ENCODE measurements around the gene HOXA11.
A peak's percentile ranks its signal among the peaks of the same experiment; 100 is the strongest.

HOXA11 gene

GRCh38 chr7:27205325-27206280 lies 20.6 kb upstream of the HOXA11 start:
- DNase-seq, result no peak

GRCh38 chr7:27204851-27205322 lies 19.9 kb upstream of the HOXA11 start:
- peak; percentile 11 for DNase-seq

- DNase-seq, result no peak
Observed at GRCh38 chr7:27203964-27204594, 19.0 kb upstream of the HOXA11 start.

GRCh38 chr7:27203365-27203953 lies 18.4 kb upstream of the HOXA11 start:
- DNase-seq, result no peak

- DNase-seq, result no peak
Observed at GRCh38 chr7:27202862-27203134, 17.8 kb upstream of the HOXA11 start.

GRCh38 chr7:27202018-27202861 lies 17.2 kb upstream of the HOXA11 start:
- no peak for DNase-seq

GRCh38 chr7:27201580-27202017 lies 16.6 kb upstream of the HOXA11 start:
- no peak for DNase-seq

GRCh38 chr7:27200761-27201579 lies 15.9 kb upstream of the HOXA11 start:
- peak; percentile 56 for DNase-seq

- DNase-seq, result peak; percentile 79
Observed at GRCh38 chr7:27199849-27200760, 15.1 kb upstream of the HOXA11 start, which contains the start of gene HOXA13. HOXA13 (minus strand) TSS chr7:27200091; CDS start chr7:27200077, 14 bp downstream.

GRCh38 chr7:27198871-27199801 lies 14.1 kb upstream of the HOXA11 start:
- peak; percentile 56 for DNase-seq

GRCh38 chr7:27198138-27198841 lies 13.3 kb upstream of the HOXA11 start:
- peak; percentile 72 for DNase-seq

- DNase-seq, result peak; percentile 59
Observed at GRCh38 chr7:27197137-27198042, 12.4 kb upstream of the HOXA11 start.

GRCh38 chr7:27196287-27196767 lies 11.3 kb upstream of the HOXA11 start:
- peak; percentile 87 for DNase-seq

GRCh38 chr7:27194686-27195379 lies 9.8 kb upstream of the HOXA11 start:
- DNase-seq, result no peak

- DNase-seq, result no peak
Observed at GRCh38 chr7:27194002-27194352, 8.9 kb upstream of the HOXA11 start.

- DNase-seq, result no peak
Observed at GRCh38 chr7:27193335-27194001, 8.4 kb upstream of the HOXA11 start.

All from DMS79 treated with DMSO at 0.1 percent for 48 hours (cell line).